Rectal smooth muscle tissue (tissue), 1 donor: ENCODE results near the gene SMG6.

Experiments used
- H3K27ac ChIP-seq: one replicate; pipeline ENCODE4 v1.7.0; 2013; ENCODE audit warnings: low read depth, low read length, inconsistent platforms
- H3K27me3 ChIP-seq: one replicate; pipeline ENCODE4 v1.7.0; 2013; ENCODE audit warnings: low read length; ENCODE audit not compliant: control insufficient read depth, insufficient read depth
- H3K36me3 ChIP-seq: one replicate; pipeline ENCODE4 v1.7.0; 2013; ENCODE audit warnings: low read length; ENCODE audit not compliant: control insufficient read depth, insufficient read depth
- H3K4me1 ChIP-seq: one replicate; pipeline ENCODE4 v1.7.0; 2013; ENCODE audit warnings: low read length; ENCODE audit not compliant: control insufficient read depth, insufficient read depth
- H3K4me3 ChIP-seq: one replicate; pipeline ENCODE4 v1.7.0; 2013; ENCODE audit warnings: low read length
- H3K9ac ChIP-seq: one replicate; pipeline ENCODE4 v1.7.0; 2013; ENCODE audit warnings: low read length

The SMG6 gene

GRCh38 chr17:2303204-2304188 is at the start of gene SMG6, which contains the start of gene SRR:
Gene SMG6 (minus strand): TSS chr17:2303785. CDS start chr17:2303720, 65 bp downstream.
Gene SRR (plus strand): TSS chr17:2303950. CDS start chr17:2315561, 11,611 bp downstream.
- H3K36me3 ChIP-seq = peaks cover 3% of the 10 kb centered on the region
- H3K9ac ChIP-seq = peak within 1 kb of the TSS; percentile 92
- peak within 1 kb of the TSS; percentile 87 for H3K27ac ChIP-seq
- H3K4me1 ChIP-seq = no peaks in the 10 kb centered on the region
- H3K27me3 ChIP-seq = no peaks in the 10 kb centered on the region
- peak within 1 kb of the TSS; percentile 91 for H3K4me3 ChIP-seq

- H3K4me3 ChIP-seq = no peak overlapping the region
- no peaks in the 10 kb centered on the region for H3K27me3 ChIP-seq
- no peak overlapping the region for H3K9ac ChIP-seq
- H3K36me3 ChIP-seq = no peaks in the 10 kb centered on the region
- no peaks in the 10 kb centered on the region for H3K4me1 ChIP-seq
- no peak overlapping the region for H3K27ac ChIP-seq
Observed at GRCh38 chr17:2351269-2351668, 47.7 kb upstream of the SMG6 start.

- Histone ChIP-seq H3K27ac (no peak overlapping the region), H3K4me1 (no peaks in the 10 kb centered on the region), H3K27me3 (no peaks in the 10 kb centered on the region), H3K36me3 (peaks cover 7% of the 10 kb centered on the region), H3K9ac (no peak overlapping the region), H3K4me3 (no peak overlapping the region)
Observed at GRCh38 chr17:2347805-2348685, 44.5 kb upstream of the SMG6 start.

GRCh38 chr17:2346475-2346874 is 42.9 kb upstream of the SMG6 start:
- H3K9ac ChIP-seq = no peak overlapping the region
- no peak overlapping the region for H3K4me3 ChIP-seq
- no peaks in the 10 kb centered on the region for H3K4me1 ChIP-seq
- no peaks in the 10 kb centered on the region for H3K27me3 ChIP-seq
- peaks cover 8% of the 10 kb centered on the region for H3K36me3 ChIP-seq
- H3K27ac ChIP-seq = no peak overlapping the region

DNA sequence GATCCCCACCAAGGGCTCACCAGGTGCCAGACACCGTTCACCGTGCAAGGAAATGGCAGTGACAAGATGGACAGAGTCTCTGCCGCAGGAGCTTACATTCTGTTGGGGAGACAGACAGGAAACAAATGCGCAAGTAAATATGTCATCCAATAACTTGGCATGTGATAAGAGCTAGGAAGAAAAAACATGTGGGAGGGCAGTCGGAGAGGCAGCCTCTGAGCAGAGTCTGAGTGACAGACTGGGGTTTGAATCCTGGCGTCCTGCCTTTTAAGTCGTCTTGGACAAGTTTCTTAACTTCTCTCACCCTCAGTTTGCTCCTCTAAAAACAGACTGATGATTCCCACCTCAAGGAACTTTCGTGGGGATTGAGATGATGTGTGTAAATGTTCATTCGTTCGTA is 40.9 kb upstream of the SMG6 start:
- H3K4me3 ChIP-seq = no peak overlapping the region
- no peaks in the 10 kb centered on the region for H3K4me1 ChIP-seq
- H3K27me3 ChIP-seq = no peaks in the 10 kb centered on the region
- H3K9ac ChIP-seq = no peak overlapping the region
- H3K36me3 ChIP-seq = peaks cover 10% of the 10 kb centered on the region
- H3K27ac ChIP-seq = no peak overlapping the region

DNA sequence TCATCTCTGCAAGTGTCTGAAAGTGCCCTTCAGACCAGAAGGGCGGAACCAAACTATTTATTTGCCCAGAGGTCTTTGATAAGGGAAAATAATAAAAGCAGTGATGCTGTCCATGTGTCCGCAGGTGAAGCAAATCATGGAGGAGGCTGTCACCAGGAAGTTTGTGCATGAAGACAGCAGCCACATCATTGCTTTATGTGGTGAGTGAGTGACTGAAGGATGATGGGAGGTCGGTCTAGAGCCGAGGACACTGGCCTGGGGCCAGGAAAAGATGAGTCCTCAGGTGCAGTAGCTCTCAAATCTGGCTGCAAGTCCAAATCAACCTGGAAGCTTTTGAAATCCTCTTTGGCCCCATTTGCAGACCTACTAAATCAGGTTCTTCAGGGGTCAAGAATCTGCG is 39.8 kb upstream of the SMG6 start:
- Histone ChIP-seq H3K4me1 (no peaks in the 10 kb centered on the region), H3K27me3 (no peaks in the 10 kb centered on the region), H3K36me3 (peaks cover 10% of the 10 kb centered on the region), H3K4me3 (no peak overlapping the region), H3K27ac (no peak overlapping the region), H3K9ac (no peak overlapping the region)

DNA sequence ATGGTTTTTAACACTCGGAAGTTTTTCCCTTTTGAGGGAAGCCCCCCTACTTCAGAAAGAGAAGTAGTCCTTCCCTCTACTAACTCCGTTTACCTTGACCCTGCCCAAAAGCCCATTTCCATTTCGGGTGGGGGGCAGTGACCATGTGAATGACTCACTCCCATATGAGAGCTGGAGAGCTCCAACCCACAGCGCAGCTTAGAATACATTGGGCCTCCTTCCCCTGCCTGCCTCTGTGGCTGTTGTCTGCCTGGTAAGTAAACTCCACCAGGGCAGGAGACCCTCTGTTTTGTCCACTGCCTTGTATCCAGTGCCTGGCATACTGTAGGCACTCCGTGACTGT is 34.7 kb upstream of the SMG6 start:
- Histone ChIP-seq H3K36me3 (peaks cover 11% of the 10 kb centered on the region), H3K4me3 (peak overlapping the region; percentile 84), H3K4me1 (peaks cover 8% of the 10 kb centered on the region), H3K9ac (peak overlapping the region; percentile 8), H3K27ac (peak overlapping the region; percentile 87), H3K27me3 (no peaks in the 10 kb centered on the region)

- Histone ChIP-seq H3K27me3 (no peaks in the 10 kb centered on the region), H3K4me1 (peaks cover 8% of the 10 kb centered on the region), H3K4me3 (peak overlapping the region; percentile 84), H3K36me3 (peaks cover 16% of the 10 kb centered on the region), H3K9ac (peak overlapping the region; percentile 72), H3K27ac (peak overlapping the region; percentile 87)
Observed at GRCh38 chr17:2337544-2338314, 34.1 kb upstream of the SMG6 start.

GRCh38 chr17:2336852-2337543 is 33.4 kb upstream of the SMG6 start, which contains the start of gene SGSM2:
Gene SGSM2 (plus strand): TSS chr17:2337501. CDS start chr17:2337689, 188 bp downstream.
- H3K4me3 ChIP-seq = peak within 1 kb of the TSS; percentile 84
- H3K4me1 ChIP-seq = peaks cover 8% of the 10 kb centered on the region
- peak within 1 kb of the TSS; percentile 87 for H3K27ac ChIP-seq
- no peaks in the 10 kb centered on the region for H3K27me3 ChIP-seq
- peak within 1 kb of the TSS; percentile 72 for H3K9ac ChIP-seq
- peaks cover 17% of the 10 kb centered on the region for H3K36me3 ChIP-seq

DNA sequence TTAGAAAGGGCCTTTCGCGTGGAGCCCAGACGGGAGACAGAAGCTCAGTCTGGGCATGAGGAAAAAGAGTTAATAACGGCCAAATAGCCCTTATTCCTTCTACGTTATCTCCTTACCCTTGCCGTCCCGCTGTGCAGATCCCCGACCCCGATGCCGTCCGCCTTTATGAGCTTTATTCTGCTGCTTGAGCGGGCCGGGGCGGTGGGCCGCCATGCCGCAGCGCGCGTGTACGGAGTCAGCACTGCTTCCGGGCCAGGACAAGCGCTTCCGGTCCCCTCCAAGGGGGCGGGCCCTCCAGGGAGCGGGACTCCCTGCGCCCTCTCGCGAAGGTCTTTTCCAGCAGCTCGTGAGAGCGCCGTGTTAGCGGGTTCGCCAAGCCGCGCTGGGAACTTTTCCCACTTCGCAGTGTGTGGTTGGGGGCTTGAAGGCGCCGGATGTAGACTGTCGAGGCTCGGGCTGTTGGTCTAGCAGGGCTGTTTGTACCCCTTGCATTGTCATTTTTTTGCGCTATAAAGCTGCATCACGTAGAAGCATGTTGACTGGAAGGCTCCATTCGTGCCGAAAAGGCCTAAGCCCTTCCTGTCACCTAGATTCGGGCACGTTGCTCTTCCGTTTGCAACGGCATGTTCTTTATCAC is 32.7 kb upstream of the SMG6 start, which contains the start of gene TSR1:
TSR1 (minus strand) TSS at position 243 of the 637 bp plus-strand sequence; CDS start at position 213, 30 bp downstream.
- H3K4me1 ChIP-seq = peaks cover 8% of the 10 kb centered on the region
- H3K9ac ChIP-seq = peak within 1 kb of the TSS; percentile 71
- H3K27ac ChIP-seq = peak within 1 kb of the TSS; percentile 87
- H3K4me3 ChIP-seq = peak within 1 kb of the TSS; percentile 84
- H3K36me3 ChIP-seq = peaks cover 21% of the 10 kb centered on the region
- no peaks in the 10 kb centered on the region for H3K27me3 ChIP-seq

DNA sequence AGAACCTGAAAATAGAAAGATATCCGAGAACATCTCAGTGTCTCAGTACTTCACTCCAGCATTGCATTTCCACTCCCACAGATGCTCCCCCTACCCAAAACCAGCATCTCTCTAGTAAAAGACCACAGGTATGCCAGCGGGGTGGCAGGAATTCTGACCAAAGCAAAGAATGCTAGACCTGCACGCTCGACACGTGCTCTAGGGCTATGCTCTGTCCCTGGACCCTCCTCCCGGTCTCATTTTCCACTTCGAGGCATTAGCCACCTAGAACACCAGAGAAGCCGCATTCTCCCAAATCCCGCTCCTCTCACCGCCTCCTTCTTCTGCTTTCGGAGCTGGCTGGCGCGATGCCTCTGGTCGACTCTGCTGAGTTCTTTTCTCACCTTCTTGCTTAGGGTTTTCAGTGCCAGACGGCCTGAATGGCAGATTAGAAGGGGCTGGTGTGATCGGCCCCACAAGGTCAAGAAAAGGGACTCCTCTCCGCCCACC is 32.2 kb upstream of the SMG6 start:
- H3K4me3 ChIP-seq = peak overlapping the region; percentile 84
- peaks cover 25% of the 10 kb centered on the region for H3K36me3 ChIP-seq
- H3K4me1 ChIP-seq = peaks cover 8% of the 10 kb centered on the region
- peak overlapping the region; percentile 20 for H3K27ac ChIP-seq
- peak overlapping the region; percentile 71 for H3K9ac ChIP-seq
- no peaks in the 10 kb centered on the region for H3K27me3 ChIP-seq
